GM12874 (cell line): ENCODE data around the gene ITPR2.

Experiments used
- TF ChIP-seq, protein P1 (sequence below): IDR thresholded peaks from 2 replicates; pipeline ENCODE4 v1.5.1; 2011; ENCODE audit warnings: low read depth, mild to moderate bottlenecking, control low read depth, low read length, moderate library complexity; ENCODE audit not compliant: insufficient read depth

ITPR2 gene

DNA sequence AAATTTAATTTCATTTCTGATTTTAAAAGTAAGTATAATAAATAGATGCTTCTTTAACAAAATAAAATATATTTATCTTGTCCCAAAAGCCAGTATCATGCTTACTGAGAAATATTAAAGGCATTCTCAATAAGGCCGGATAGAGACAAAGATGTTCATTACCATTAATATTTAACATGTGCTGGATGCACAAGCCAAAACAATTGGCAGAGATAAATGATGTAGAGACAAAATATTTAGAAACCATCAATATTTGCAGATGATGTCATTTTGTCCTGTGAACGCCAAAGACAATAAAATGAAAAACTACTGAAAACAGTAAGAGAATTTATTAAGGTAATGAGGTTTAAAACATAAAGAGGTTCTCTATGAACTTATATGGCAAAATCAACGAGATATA, 313.5 kb downstream of the ITPR2 start:
- TF ChIP-seq, protein P1, sequence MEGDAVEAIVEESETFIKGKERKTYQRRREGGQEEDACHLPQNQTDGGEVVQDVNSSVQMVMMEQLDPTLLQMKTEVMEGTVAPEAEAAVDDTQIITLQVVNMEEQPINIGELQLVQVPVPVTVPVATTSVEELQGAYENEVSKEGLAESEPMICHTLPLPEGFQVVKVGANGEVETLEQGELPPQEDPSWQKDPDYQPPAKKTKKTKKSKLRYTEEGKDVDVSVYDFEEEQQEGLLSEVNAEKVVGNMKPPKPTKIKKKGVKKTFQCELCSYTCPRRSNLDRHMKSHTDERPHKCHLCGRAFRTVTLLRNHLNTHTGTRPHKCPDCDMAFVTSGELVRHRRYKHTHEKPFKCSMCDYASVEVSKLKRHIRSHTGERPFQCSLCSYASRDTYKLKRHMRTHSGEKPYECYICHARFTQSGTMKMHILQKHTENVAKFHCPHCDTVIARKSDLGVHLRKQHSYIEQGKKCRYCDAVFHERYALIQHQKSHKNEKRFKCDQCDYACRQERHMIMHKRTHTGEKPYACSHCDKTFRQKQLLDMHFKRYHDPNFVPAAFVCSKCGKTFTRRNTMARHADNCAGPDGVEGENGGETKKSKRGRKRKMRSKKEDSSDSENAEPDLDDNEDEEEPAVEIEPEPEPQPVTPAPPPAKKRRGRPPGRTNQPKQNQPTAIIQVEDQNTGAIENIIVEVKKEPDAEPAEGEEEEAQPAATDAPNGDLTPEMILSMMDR, result no peak

DNA sequence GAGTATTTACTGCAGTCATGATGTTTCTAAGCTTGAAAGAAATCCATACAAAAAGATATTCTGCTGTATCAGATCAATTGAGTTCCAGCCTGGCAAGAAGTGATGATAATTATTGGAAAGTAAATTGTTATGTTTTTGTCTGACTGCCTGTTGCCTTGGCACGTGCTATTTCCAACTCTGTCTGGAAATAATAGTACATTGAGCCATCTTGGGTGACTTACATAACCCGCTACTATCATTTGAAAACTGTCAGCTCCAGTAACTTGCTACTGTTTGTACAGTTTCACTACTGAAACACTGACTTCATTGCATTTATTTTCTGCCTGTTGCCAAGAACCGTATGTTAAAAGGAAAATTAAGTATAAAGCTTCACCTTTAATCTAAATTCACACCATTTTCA, 318.6 kb downstream of the ITPR2 start:
- TF ChIP-seq, protein P1, result no peak

DNA sequence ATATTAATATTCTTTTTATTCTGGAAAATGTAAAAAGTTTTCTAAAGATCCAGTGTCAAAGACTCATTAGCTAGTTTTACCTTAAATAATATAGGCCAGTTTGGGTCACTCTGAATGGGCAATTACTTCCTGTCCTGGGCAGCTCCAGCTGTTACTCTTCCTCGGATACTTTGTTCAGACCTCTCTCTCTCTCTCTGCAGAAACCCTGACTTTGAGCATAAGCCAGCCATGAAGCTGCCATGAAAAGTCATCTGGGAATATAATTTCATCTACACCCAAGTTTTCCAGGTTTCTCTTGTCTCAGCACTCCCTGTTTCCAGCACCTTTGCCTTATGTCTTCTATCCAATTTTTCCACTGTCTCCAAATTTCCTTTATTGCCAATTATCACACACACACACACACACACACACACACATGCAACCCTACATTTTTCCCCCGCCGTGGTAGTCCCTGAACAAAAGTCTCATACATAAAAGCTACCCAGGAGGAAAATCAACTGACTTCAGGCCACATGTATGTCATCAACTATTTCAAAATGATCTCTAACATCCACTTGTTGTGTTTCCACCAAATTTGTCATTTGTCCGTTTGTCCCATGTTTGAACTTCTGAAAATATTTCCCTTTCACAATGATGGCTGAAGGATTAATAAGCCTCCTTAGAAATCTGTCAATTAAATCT, 319.5 kb downstream of the ITPR2 start:
- TF ChIP-seq, protein P1, result no peak

DNA sequence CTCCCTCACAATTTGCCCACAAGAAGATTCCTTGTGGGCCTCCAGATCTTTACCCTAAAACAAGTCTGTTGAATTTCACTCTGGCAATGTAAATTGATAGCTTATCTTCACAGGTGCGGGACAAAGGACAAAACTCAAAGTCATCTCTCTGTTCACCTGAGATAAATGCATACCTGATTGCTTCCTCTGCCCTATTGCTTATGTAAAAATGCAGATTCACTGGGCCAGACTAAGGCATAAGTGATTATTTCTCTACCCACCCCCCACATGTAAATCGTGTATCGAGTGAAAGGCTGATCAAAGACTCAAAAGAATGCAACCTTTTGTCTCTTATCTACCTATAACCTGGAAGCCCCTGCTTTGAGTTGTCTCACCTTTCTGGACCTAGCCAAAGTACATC, 320.8 kb downstream of the ITPR2 start:
- TF ChIP-seq, protein P1, result no peak

DNA sequence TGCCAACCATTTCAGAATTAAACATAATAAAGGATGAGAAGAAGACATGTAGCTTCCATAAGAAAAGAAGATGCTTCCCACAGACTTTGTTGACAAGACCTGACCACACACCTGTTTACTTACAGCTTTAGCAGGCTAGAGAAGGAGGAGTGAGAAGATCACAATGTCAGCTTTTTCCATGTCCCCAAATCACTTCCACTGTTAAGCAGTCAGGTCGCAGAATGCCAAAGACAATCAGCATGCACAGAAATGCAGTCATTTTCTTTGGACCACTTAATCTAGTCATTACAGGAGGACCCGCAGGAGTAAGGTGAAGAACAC, 322.7 kb downstream of the ITPR2 start:
- TF ChIP-seq, protein P1, result no peak

DNA sequence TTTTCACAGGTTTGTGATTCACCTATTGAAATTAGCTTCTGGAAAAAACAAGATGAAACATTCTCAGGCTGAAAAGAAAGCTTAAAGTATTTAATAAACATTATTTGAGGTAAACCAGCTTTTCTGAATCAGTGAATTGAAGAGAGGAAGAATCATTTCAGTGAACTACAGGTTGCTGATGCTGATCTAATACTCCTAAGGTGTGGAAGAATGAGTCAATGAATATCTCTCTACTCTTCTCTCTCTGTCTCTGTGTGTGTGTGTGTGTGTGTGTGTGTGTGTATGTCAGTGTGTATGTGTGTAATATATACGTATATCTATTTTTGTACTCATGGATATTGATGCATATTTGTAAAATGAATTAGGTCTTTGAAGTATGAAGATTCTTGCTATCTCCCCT, 325.4 kb downstream of the ITPR2 start:
- TF ChIP-seq, protein P1, result no peak

DNA sequence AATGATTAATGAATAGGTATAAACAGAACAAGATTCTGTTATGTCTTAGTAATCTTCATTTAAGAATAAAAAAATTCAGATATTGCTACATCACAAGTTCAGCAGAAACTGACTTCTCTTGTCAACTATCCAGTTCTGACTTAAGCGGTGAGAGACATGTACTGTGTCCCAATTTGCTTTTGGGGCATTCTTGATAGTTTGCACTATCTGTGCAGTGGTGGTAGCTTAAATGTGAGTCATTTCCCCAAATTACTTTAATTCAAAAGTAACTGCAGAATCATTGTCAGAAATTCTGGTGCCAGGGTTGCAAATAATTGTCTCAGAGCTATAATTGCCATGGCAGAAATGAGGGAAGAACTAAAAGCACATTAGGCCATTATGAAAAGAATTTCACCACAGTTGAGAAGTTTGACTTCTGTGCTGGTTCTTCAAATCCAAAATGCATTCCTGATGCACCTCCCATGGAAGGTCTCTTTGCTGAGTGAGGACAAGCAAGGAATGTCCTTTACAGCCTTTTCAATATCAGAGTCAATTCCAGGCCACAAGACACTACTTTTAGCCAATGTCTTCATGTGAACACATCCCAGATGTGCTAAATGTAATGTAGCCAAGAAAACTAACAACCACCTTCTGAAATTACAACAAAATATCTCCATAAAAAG, 332.9 kb downstream of the ITPR2 start:
- TF ChIP-seq, protein P1, result no peak
